EH (cell line): ENCODE measurements around the gene DIPK1A.

Experiments used
- DNase-seq: peaks from one replicate; pipeline ENCODE4 v3.0.0-alpha.2; 2015; ENCODE audit warnings: low read depth

DIPK1A gene

GRCh38 chr1:92877792-92878191 is 83.5 kb downstream of the DIPK1A start:
- peak; percentile 34 for DNase-seq

- no peak for DNase-seq
Observed at GRCh38 chr1:92877081-92877711, 84.1 kb downstream of the DIPK1A start.

DNA sequence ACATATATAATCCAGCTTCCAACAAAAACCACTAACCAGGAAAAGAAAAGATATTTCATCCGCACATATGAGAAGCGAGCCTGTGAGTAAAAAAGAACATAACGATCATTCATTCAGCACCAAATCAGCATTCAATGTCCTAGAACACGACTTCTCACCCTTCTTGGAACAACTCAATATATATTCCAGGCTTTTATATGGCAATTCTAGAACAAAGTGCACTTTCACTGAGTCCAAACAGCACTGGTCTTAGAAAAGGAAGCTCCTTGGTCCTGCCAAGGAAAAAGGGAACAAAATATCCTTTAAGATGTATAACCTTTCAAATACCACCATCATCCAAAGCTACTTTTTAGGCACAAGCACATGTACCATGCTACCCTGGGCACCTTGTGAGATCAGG is 84.9 kb downstream of the DIPK1A start:
- no peak for DNase-seq

- no peak for DNase-seq
Observed at GRCh38 chr1:92874987-92875386, 86.3 kb downstream of the DIPK1A start.

- no peak for DNase-seq
Observed at GRCh38 chr1:92872719-92873118, 88.5 kb downstream of the DIPK1A start.

DNA sequence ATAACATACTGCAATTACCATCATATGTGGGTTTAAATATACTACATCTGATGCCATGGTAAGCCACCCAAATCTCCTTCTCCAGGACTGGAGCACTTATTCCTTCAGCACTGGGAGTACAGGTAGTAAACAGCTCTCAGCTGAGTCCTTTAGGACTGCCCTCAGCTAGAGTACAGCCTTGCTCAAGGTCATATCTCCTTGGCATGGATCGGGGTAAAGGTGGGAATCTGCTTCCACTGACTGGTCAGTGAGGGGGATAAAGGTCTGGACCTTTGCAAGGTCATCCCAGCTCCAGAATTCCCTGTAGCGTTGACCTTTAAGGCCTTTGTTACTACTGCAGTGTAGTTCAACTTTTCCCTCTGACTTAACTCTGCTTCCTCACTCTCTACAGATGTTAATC is 90.7 kb downstream of the DIPK1A start:
- DNase-seq: no peak

- no peak for DNase-seq
Observed at GRCh38 chr1:92864131-92864530, 97.1 kb downstream of the DIPK1A start.

DNA sequence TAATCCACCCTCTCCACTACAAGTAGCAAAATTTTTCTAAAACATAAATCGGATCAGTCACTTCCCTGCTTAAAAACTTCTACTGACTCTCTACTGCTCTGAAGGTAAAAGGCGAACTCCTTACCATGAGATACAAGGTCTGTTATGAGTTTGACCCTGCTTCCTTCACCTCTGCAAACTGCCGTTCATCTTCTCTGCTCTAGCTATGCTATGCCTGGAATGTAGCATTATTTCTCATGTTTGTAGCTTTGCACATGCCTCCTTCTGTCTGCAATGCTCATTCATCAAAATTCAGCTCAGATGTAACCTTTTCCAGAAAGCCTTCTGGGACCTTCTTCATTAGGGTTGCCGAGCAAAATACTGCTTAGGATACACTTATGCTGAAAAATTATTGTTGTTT is 98.7 kb downstream of the DIPK1A start:
- peak; percentile 42 for DNase-seq

DNA sequence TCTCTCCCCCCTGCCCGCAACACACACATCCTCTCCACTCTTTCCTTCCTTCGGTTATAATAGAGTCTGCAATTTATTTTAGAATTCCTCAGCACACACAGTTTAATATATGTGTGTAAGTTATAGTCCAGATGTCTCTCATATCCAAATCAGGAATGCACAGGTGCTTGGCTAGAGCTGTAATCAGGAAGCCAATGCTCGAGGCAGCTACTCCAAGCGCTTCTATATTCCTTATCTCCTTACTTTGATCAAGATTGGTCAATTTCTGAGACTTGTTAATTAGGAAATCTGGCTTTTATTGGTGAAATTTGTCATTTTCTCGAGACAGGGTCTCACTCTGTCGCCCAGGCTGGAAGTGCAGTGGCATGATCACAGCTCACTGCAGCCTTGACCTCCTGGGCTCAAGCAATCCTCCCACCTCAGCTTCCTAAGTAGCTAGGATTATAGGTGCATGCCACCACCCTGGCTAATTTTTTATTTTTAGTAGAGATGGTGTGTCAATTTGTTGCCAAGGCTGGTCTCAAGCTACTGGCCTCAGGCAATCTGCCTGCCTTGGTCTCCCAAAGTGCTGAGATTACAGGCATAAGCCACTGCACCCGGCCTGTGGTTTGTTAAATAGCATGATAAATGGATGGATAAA is 101.7 kb downstream of the DIPK1A start:
- DNase-seq: no peak

DNA sequence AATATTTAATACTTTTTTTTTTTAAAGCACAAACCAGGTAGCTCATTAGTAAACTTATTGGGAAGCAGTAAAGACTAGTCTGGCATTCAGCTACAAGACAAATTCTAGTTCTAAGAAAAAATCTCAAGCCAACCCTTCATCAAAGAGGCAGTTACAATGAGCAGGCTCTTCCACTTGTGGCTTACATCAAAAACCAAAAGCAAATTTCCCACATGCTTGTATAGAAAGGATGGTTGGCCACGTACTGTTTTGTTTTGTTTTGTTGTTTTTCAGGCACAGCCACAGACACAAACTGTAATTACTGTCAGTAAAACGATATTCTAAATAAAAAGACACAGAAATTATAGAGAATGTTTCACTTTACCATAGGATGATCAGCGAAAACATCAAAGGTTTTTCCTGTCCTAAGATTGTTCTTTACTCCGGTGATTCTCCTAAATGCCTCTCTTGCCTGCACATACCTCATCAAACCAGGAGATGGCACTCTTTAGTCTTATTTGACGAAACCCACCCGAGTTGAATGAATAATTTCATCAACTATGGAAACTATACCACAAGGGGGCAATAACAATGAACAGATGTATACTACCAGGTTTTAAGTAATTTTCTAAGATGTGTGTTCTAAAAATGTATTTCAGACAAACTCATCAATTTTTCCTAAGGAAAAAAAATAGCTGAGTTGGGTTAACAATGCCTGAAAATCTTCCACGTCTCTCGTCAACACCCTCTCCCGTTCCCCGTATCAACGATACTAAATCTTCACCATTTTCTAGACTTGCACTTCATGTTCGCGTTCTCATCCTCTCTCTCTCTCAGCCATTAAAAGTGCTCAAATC is 102.5 kb downstream of the DIPK1A start:
- peak; percentile 83 for DNase-seq

- DNase-seq: no peak
Observed at GRCh38 chr1:92857817-92858216, 103.4 kb downstream of the DIPK1A start.

- no peak for DNase-seq
Observed at GRCh38 chr1:92855236-92855635, 106.0 kb downstream of the DIPK1A start.

DNA sequence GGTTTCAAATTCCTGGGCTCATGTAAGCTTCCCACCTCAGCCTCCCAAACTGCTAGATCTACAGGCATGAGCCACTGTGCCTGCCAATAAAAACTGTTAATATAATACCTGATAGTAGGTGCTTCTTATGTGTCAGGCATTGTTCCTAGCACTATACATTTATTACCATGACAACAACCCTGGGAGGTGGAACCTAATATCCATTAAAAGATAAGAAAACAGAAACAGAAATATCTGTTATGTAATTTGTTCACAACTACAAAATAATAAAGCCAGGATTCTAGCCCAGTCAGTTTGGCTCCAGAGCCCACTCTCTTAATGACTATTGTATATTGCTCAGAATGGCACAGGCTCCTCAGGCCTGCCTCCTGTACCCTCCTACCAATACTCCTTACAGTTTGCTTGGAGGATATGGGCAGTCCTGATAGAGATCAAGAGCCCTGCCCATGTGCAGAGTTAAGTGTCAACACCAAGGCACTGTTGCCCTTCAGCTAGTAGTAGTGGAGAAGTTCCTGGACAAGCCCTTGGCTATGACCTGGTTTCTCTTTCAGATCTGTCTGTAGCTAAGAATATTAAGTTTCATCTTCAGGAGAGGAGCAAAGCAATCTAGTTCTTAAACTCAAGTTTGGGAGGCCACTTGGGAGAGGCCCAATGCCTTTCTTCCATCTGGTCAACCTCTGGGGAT is 107.0 kb downstream of the DIPK1A start:
- DNase-seq: no peak

DNA sequence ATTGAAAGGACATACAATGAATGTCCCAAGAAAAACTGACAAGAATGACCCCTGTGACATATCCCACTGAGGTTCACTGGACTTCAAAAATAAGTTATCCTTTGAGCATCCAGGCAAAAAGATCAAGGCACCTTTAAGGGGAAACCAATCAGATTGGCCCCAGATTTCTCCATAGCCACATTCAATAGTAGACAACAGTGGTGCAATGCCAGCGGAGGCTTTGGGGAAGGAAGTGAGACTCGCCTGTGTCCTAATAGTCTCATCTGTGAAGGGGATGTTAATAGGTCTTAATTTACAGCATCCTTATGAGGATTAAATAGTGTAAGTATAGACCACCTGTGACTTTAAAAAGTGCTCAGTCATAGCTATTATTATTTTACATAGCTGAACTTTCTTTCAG is 108.0 kb downstream of the DIPK1A start:
- DNase-seq: no peak

DNA sequence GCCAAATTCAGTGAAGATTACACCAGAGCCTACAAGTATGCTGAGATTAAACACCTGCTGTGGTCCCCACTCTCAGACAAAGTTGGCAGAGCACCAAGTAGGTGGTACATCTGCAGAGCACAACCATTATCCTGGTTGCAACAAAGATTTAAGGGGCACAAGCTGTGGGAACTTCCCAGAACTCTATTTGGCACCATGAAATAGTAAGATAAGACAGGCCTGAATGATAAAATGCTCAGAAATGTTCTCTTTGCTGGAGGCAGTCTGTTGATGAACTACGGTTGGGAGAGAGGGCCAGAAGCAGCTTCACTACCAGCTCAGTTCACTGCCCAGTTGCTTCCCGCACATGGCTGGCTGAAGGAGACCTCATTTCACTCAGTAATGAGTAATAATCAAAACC is 109.5 kb downstream of the DIPK1A start:
- DNase-seq: no peak

DNA sequence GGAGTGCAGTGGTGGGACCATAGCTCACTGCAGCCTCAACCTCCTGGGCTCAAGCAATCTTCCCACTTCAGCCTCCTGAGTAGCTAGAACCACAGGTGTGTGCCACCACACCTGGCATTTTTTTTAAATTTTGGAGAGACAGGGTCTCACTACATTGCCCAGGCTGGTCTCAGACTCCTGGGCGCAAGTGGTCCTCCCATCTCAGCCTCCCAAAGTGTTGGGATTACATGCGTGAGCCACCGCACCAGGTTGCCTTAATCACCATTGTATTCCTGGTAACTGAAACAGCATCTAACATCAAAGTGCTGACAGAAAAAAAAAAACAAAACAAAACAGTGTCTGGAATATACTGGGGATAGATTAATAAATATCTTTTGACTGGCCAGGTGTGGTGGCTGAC is 111.2 kb downstream of the DIPK1A start:
- DNase-seq: no peak

- no peak for DNase-seq
Observed at GRCh38 chr1:92848201-92848600, 113.1 kb downstream of the DIPK1A start.

DNA sequence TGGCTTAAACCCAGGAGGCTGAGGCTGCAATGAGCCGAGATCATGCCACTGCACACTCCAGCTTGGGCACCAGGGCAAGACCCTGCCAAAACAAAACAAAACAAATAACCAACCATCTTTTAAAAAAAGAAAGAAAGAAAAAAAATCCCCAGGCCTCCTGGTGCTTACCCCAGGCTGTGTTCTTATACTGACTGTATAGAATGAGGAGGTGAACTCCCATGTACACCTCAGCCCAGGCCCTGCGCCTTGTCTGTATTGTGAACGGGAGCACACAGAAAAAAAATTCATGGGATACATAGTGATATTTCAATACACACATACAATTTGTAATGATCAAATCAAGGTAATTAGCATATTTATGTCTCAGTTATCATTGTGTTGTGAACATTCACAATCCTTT is 115.4 kb downstream of the DIPK1A start:
- DNase-seq: no peak

DNA sequence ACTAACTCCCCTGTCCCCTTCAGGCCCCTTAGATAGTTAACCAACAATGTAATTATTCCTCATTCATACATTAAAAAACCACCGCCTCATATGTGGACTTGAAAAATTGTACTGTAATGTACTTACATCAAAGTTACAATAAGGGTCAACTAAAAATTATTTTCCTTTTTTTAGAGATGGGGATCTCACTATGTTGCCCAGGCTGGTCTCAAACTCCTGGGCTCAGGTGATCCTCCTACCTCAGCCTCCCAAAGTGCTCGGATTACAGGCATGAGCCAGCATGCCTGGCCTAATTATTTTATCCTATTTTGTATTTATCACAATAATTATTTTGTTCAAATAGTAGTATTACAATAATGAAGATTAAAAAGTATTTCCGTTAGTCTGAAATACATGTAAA is 116.8 kb downstream of the DIPK1A start:
- no peak for DNase-seq

DNA sequence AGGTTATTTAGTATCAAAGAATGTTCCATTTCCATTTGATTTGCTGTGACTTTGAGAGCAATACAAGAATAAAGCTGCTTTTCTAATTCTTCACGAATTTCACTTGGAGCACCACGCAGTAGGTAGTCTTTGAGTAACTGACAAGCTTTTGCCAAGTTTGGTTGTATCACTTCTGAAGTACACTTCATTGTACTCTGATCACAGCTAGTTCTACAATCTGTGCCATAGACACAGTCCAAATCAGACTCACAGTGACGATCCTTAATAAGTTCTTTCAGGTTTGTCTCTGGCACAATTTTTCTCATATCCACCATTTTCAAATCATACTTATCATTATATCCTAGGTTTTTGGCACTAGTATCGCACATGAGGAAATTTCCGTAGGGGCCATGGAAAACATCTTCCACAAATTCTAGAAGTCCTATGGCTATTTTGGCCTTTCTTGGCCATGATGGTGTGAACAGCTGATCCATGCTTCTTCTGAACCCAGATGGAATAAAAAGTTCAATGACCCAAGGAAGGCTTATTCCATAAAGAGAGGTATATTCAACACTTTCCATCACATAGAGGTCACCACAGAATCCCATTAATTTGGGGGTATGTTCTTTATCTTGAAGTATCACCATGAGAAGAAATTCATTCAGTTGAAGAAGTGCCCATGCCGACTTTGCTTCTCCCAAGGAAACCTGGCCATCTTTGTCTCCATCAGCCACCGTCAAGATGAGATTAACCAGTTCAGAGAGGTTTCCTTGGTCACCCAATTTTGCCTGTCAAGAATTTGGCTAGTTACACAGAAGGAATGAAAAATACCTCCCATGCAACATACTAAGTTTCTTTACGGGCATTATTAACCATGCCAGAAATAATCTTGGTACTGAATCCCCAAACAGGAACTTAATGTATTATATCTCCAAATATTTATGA is 117.6 kb downstream of the DIPK1A start:
- no peak for DNase-seq

- no peak for DNase-seq
Observed at GRCh38 chr1:92843046-92843423, 118.2 kb downstream of the DIPK1A start.
